TTC549 (cell line): ENCODE results near the gene NPC1L1.
"Not testable (repeated sequence)": the region's sequence is repeated elsewhere in the genome, so short reads cannot be mapped to it uniquely, and the experiment has no call there.

Experiments
- FAIRE-seq: peaks from 2 replicates; lab custom pipeline; 2012; peaks lifted over from hg19 to GRCh38; lab: Jason Lieb, UNC

Gene NPC1L1

GRCh38 chr7:44565795-44566559, 24.8 kb upstream of the NPC1L1 start:
- no peak for FAIRE-seq

GRCh38 chr7:44565097-44565794, 24.1 kb upstream of the NPC1L1 start:
- FAIRE-seq, result no peak

GRCh38 chr7:44564606-44565005, 23.5 kb upstream of the NPC1L1 start:
- no peak for FAIRE-seq

GRCh38 chr7:44563171-44563679, 22.1 kb upstream of the NPC1L1 start:
- FAIRE-seq, result no peak

GRCh38 chr7:44562622-44562962, 21.5 kb upstream of the NPC1L1 start:
- FAIRE-seq, result not testable (repeated sequence)

GRCh38 chr7:44561962-44562621, 21.0 kb upstream of the NPC1L1 start:
- FAIRE-seq, result no peak

- FAIRE-seq, result no peak
Measured at GRCh38 chr7:44561481-44561880, 20.4 kb upstream of the NPC1L1 start.

GRCh38 chr7:44559485-44559884, 18.4 kb upstream of the NPC1L1 start:
- no peak for FAIRE-seq

GRCh38 chr7:44557485-44557884, 16.4 kb upstream of the NPC1L1 start:
- FAIRE-seq, result no peak

- no peak for FAIRE-seq
Measured at GRCh38 chr7:44555350-44555749, 14.2 kb upstream of the NPC1L1 start.

GRCh38 chr7:44552473-44553005, 11.4 kb upstream of the NPC1L1 start:
- FAIRE-seq, result not testable (repeated sequence)

GRCh38 chr7:44549457-44549856, 8.3 kb upstream of the NPC1L1 start:
- FAIRE-seq, result no peak

- no peak for FAIRE-seq
Measured at GRCh38 chr7:44548893-44549292, 7.8 kb upstream of the NPC1L1 start.

GRCh38 chr7:44547536-44548231, 6.6 kb upstream of the NPC1L1 start:
- no peak for FAIRE-seq

GRCh38 chr7:44541876-44542610, 913 bp upstream of the NPC1L1 start:
- FAIRE-seq, result no peak

- FAIRE-seq, result no peak
Measured at GRCh38 chr7:44540592-44541027, 520 bp downstream of the NPC1L1 start.

GRCh38 chr7:44539669-44540506, 1.2 kb downstream of the NPC1L1 start:
- FAIRE-seq, result no peak

GRCh38 chr7:44538798-44539668, 2.1 kb downstream of the NPC1L1 start:
- FAIRE-seq, result no peak

GRCh38 chr7:44538093-44538797, 2.9 kb downstream of the NPC1L1 start:
- FAIRE-seq, result no peak
